GM12891 (cell line): ENCODE results near the gene FBXO5.

Experiments used
- PAX5 ChIP-seq: IDR thresholded peaks from 2 replicates; pipeline ENCODE4 v1.6.1; 2011; ENCODE audit warnings: low read length, moderate library complexity, mild to moderate bottlenecking; ENCODE audit not compliant: insufficient read depth, severe bottlenecking
- POLR2A ChIP-seq: IDR thresholded peaks from 2 replicates; pipeline ENCODE4 v1.6.1; 2011; ENCODE audit warnings: low read depth, low read length, control low read depth
- POLR2AphosphoS5 ChIP-seq: IDR thresholded peaks from 2 replicates; pipeline ENCODE4 v1.6.1; 2011; ENCODE audit warnings: low read depth, low read length, control low read depth
- POU2F2 ChIP-seq: IDR thresholded peaks from 2 replicates; pipeline ENCODE4 v1.6.1; 2011; ENCODE audit warnings: low read depth, mild to moderate bottlenecking, control low read depth, low read length, moderate library complexity
- SPI1 ChIP-seq: IDR thresholded peaks from 2 replicates; pipeline ENCODE4 v1.6.1; 2011; ENCODE audit warnings: low read depth, low read length, control low read depth
- TAF1 ChIP-seq: IDR thresholded peaks from 2 replicates; pipeline ENCODE4 v1.6.1; 2011; ENCODE audit warnings: low read depth, low read length, control low read depth

DNA sequence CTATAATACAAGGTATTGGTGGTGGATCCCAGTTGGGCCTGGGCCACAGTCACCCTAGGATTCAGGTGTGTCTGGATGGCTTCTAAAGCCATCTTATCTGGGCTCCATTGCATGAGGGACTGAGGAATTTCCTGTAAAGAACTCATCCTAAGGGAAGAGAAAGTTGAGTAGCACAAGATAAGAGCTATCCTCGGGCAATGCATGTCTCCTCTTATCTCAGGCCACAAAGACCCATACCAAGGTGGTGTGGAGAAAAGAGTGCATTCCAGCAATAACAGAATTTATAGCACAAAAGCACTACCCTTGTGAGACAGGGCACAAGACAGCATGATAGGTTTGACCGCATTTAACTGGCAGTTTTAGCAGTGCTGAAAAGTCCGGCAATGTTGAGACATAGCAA lies 34.0 kb upstream of the FBXO5 start:
- TF ChIP-seq POLR2A: no peak
- no peak for TF ChIP-seq POLR2AphosphoS5
- no peak for TF ChIP-seq SPI1
- no peak for TF ChIP-seq TAF1
- no peak for TF ChIP-seq POU2F2
- TF ChIP-seq PAX5: no peak
